ENCODE results near the gene CACNA1D. TPM values are rescaled to one million over a fixed set of nuclear protein-coding genes. Genes with fewer than 3 reads are reported as not detected.

Gene CACNA1D
- total and polyA plus RNA-seq, 2 donors (not counting 3 experiments of a cell fraction or from before 2014, with no cell fraction given), result 0.06 TPM; not detected in 1

- Histone ChIP-seq H3K36me3 (ENCODE audit: control insufficient read depth in 2 of 2, extremely low read depth in 1 of 2, insufficient read depth in 2 of 2, low read length in 2 of 2) (no peaks in the 10 kb centered on the region), H3K9me3 (replicated peaks; ENCODE audit: control insufficient read depth, insufficient read depth, low read length) (no peaks in the 10 kb centered on the region), H2AFZ (ENCODE audit: low read depth, low read length) (no peak overlapping the region), H3K4me2 (ENCODE audit: insufficient read depth, low read length) (no peak overlapping the region), H3K4me1 (ENCODE audit: control insufficient read depth, extremely low read depth, insufficient read depth, low read length) (no peaks in the 10 kb centered on the region), H3K27ac (ENCODE audit: insufficient read depth, low read depth, low read length) (no peak overlapping the region), H3K27me3 (ENCODE audit: control insufficient read depth in 2 of 2, insufficient read depth in 2 of 2, low read length in 2 of 2) (no peaks in the 10 kb centered on the region), H3K4me3 (replicated peaks in 1 of 3; ENCODE audit: insufficient read depth in 1 of 3, low read depth in 1 of 3, low read length in 3 of 3) (no peak overlapping the region), H4K20me1 (replicated peaks; ENCODE audit: control insufficient read depth, extremely low read depth, insufficient read depth, low read length) (no peaks in the 10 kb centered on the region), H3K9me1 (replicated peaks; ENCODE audit: control insufficient read depth, extremely low read depth, insufficient read depth, low read length) (no peaks in the 10 kb centered on the region), H3K79me2 (ENCODE audit: control insufficient read depth, insufficient read depth, low read length) (no peaks in the 10 kb centered on the region), H3K9ac (replicated peaks; ENCODE audit: extremely low read depth, insufficient read depth, low read length) (no peak overlapping the region)
- BruUV-seq (replicated peaks), result no TSS peak
- intact Hi-C loops (cut with micrococcal nuclease), result no loop called here
- FAIRE-seq, result no peak
- DNase-seq (ENCODE audit: low read depth, low spot score), result no peak
- CTCF ChIA-PET, result no interaction called here
- dilution Hi-C loops (cut with MboI; ENCODE audit: extremely low pct_ligation_motif_present, low sequenced_read_pairs), result no loop called here
- POLR2A ChIA-PET, result no interaction called here
- no peak for TF ChIP-seq FOS (IDR thresholded peaks at IDR 0.05; ENCODE audit: borderline replicate concordance, insufficient read depth, low read length)
- TF ChIP-seq MYC (IDR thresholded peaks at IDR 0.05; ENCODE audit: low read depth, low read length), result no peak
- no peak for TF ChIP-seq EZH2 (IDR thresholded peaks at IDR 0.05; ENCODE audit: borderline replicate concordance, low read depth, low read length, severe bottlenecking)
- no peak for TF ChIP-seq CTCF (IDR thresholded peaks at IDR 0.05; ENCODE audit: extremely low read depth in 1 of 2, insufficient read depth in 1 of 2, low read depth in 1 of 2, low read length in 2 of 2)
- TF ChIP-seq GATA2 (IDR thresholded peaks at IDR 0.05; ENCODE audit: insufficient read depth, insufficient read length, low read depth, low read length), result no peak
- TF ChIP-seq POLR2A (IDR thresholded peaks at IDR 0.05; ENCODE audit: low read depth, low read length), result no peak
- TF ChIP-seq POLR2AphosphoS5 (IDR thresholded peaks at IDR 0.05; ENCODE audit: insufficient read depth, low read depth, low read length), result no peak
- TF ChIP-seq JUN (IDR thresholded peaks at IDR 0.05; ENCODE audit: borderline replicate concordance, insufficient read depth, insufficient read length, low read depth), result no peak
- TF ChIP-seq MAX (IDR thresholded peaks at IDR 0.05; ENCODE audit: insufficient read depth, insufficient read length), result no peak
Measured at GRCh38 chr3:53817211-53817610, 322.8 kb downstream of the CACNA1D start.
